HG02884 (cell line): ENCODE data around the gene ABLIM2.

Experiments used
- ATAC-seq: cut with Tn5 transposase; IDR thresholded peaks from one replicate; pipeline ENCODE4 v1.9.1; 2021; ENCODE audit warnings: mild to moderate bottlenecking, moderate library complexity; ENCODE audit not compliant: unreplicated experiment

Gene ABLIM2

GRCh38 chr4:8009710-8010511 is 148.7 kb downstream of the ABLIM2 start:
- ATAC-seq, result no peak

GRCh38 chr4:8009097-8009496 is 149.5 kb downstream of the ABLIM2 start:
- no peak for ATAC-seq

- no peak for ATAC-seq
These were observed 150.2 kb downstream of the ABLIM2 start for GRCh38 chr4:8008391-8008790.

GRCh38 chr4:8007581-8007980 is 151.0 kb downstream of the ABLIM2 start:
- no peak for ATAC-seq

- ATAC-seq, result no peak
These were observed 152.1 kb downstream of the ABLIM2 start for GRCh38 chr4:8006471-8006870.

- no peak for ATAC-seq
These were observed 152.8 kb downstream of the ABLIM2 start for GRCh38 chr4:8005814-8006215.

GRCh38 chr4:8005033-8005808 is 153.4 kb downstream of the ABLIM2 start:
- ATAC-seq, result no peak

- ATAC-seq, result no peak
These were observed 154.5 kb downstream of the ABLIM2 start for GRCh38 chr4:8004066-8004465.

GRCh38 chr4:8002525-8003309 is 155.9 kb downstream of the ABLIM2 start:
- no peak for ATAC-seq

GRCh38 chr4:8001564-8002355 is 156.9 kb downstream of the ABLIM2 start:
- no peak for ATAC-seq

GRCh38 chr4:8000721-8001491 is 157.7 kb downstream of the ABLIM2 start:
- ATAC-seq, result no peak

- ATAC-seq, result no peak
These were observed 158.4 kb downstream of the ABLIM2 start for GRCh38 chr4:8000247-8000646.

- no peak for ATAC-seq
These were observed 158.9 kb downstream of the ABLIM2 start for GRCh38 chr4:7999695-8000094.

- no peak for ATAC-seq
These were observed 159.3 kb downstream of the ABLIM2 start for GRCh38 chr4:7999279-7999678.

GRCh38 chr4:7998447-7998846 is 160.2 kb downstream of the ABLIM2 start:
- no peak for ATAC-seq

- no peak for ATAC-seq
These were observed 162.7 kb downstream of the ABLIM2 start for GRCh38 chr4:7995866-7996265.

GRCh38 chr4:7995135-7995534 is 163.5 kb downstream of the ABLIM2 start:
- ATAC-seq, result no peak

GRCh38 chr4:7993671-7994070 is 164.9 kb downstream of the ABLIM2 start:
- no peak for ATAC-seq

- no peak for ATAC-seq
These were observed 165.8 kb downstream of the ABLIM2 start for GRCh38 chr4:7992846-7993245.
